Left ventricle myocardium inferior (tissue), 1 donor: ENCODE measurements around the gene SOD2. TPM values are rescaled to one million over a fixed set of nuclear protein-coding genes. Genes with fewer than 3 reads are reported as not detected.
A peak's percentile ranks its signal among the peaks of the same experiment; 100 is the strongest.
"Not testable (repeated sequence)": the region's sequence is repeated elsewhere in the genome, so short reads cannot be mapped to it uniquely, and the experiment has no call there.

Source experiments
- DNase-seq: peaks from one replicate; pipeline ENCODE4 v3.0.0-alpha.2; 2020
- H3K27ac ChIP-seq: fragments of 200-600 bp; replicated peaks from 2 replicates; pipeline ENCODE4 v1.8.0; 2021
- H3K27me3 ChIP-seq: fragments of 200-600 bp; 2 replicates; pipeline ENCODE4 v1.8.0; 2021; ENCODE audit warnings: low read depth
- H3K36me3 ChIP-seq: fragments of 200-600 bp; 2 replicates; pipeline ENCODE4 v1.8.0; 2021
- H3K4me1 ChIP-seq: fragments of 200-600 bp; 2 replicates; pipeline ENCODE4 v1.8.0; 2021
- H3K4me3 ChIP-seq: fragments of 200-600 bp; 2 replicates; pipeline ENCODE4 v1.8.0; 2021; ENCODE audit warnings: mild to moderate bottlenecking, moderate library complexity
- H3K9me3 ChIP-seq: fragments of 200-600 bp; replicated peaks from 2 replicates; pipeline ENCODE4 v1.8.0; 2021
- intact Hi-C: fragments of 100-400 bp; cut with micrococcal nuclease; formaldehyde crosslinking; loops from one replicate; pipeline ENCODE4 v1.11.0; 2022
- long read RNA-seq: library from polyadenylated mRNA; unstranded; transcript quantifications from one replicate; pipeline ENCODE4 v2.0.0, GENCODE V29; 2021
- total RNA-seq: library from RNA; stranded (reverse); fragmentation: NEBNext Ultra II Directional; extraction: Animal tissue kit (Norgen Biotek cat#: 25700); gene quantifications from one replicate; pipeline ENCODE4 v1.2.1, GENCODE V29; 2021
- TF ChIP-seq, protein P1 (sequence below): fragments of 200-600 bp; IDR thresholded peaks from 2 replicates; pipeline ENCODE4 v1.8.0; 2021; ENCODE audit warnings: antibody characterized with exemption, mild to moderate bottlenecking, borderline replicate concordance
- donor health status: DM: no; HTN: yes; CAD: no; lungs with severe emphysema.

The SOD2 gene
- total RNA-seq = 1,000 TPM
- long read RNA-seq, full-length matches to known transcripts = 662 of 860 reads
- long read RNA-seq, partial matches to known transcripts = 56 of 860 reads
- long read RNA-seq, other reads (novel, unspliced or antisense) = 142 of 860 reads

DNA sequence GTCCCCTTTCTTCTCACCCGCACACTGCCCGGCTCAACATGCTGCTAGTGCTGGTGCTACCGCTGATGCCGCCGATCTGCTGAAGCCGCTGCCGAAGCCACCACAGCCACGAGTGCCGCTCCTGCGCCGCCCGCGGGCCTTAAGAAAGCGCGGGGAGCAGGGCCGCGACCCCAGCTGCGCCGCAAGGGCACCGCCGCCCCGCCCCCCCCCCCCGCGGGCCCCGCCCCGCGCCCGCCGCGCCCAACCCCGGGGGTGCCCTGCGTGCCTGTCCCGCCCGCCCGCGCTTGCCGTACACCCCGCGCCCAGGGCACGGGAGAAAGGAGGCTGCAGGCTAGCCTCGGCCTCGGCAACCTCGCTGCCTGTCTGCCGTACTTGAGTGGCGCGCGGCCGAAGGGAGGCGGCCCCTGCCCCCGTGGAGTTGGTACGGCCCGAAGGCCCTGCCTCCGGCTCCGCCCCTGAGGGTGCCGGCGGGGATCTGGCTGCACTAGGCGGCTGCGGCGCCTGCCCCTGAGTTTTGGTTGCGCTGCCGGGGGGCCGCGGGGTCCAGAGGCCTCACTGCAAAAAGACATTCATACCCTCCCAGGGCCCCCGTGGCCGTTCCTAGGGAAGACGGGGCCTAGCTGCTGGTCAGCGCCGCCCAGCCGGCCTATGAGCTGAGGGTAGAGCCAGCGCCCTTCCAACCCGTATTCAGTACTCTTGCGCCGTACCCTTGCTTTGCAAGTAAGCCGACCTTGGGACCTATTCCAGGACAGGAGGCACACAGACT, at the start of gene SOD2:
TSS of gene SOD2 (minus strand) at position 114 of the 766 bp plus-strand sequence. CDS start at position 40, 74 bp downstream.
- Histone ChIP-seq H3K4me1 (peaks cover 69% of the 10 kb centered on the region), H3K27me3 (no peaks in the 10 kb centered on the region), H3K36me3 (peaks cover 27% of the 10 kb centered on the region), H3K27ac (peak within 1 kb of the TSS; percentile 100), H3K9me3 (no peaks in the 10 kb centered on the region), H3K4me3 (peak within 1 kb of the TSS; percentile 99)
- TF ChIP-seq, protein P1, sequence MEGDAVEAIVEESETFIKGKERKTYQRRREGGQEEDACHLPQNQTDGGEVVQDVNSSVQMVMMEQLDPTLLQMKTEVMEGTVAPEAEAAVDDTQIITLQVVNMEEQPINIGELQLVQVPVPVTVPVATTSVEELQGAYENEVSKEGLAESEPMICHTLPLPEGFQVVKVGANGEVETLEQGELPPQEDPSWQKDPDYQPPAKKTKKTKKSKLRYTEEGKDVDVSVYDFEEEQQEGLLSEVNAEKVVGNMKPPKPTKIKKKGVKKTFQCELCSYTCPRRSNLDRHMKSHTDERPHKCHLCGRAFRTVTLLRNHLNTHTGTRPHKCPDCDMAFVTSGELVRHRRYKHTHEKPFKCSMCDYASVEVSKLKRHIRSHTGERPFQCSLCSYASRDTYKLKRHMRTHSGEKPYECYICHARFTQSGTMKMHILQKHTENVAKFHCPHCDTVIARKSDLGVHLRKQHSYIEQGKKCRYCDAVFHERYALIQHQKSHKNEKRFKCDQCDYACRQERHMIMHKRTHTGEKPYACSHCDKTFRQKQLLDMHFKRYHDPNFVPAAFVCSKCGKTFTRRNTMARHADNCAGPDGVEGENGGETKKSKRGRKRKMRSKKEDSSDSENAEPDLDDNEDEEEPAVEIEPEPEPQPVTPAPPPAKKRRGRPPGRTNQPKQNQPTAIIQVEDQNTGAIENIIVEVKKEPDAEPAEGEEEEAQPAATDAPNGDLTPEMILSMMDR = peak; percentile 4
- intact Hi-C loops = loop anchor here (5.0 kb wide), 1 partner anchor 34 kb away; the partner anchor contains the start of gene WTAP
- peak; percentile 87 for DNase-seq

GRCh38 chr6:159742165-159742564, 49.1 kb upstream of the SOD2 start:
- TF ChIP-seq, protein P1 = no peak
- DNase-seq = no peak
- no peak overlapping the region for H3K4me3 ChIP-seq
- no peaks in the 10 kb centered on the region for H3K9me3 ChIP-seq
- peaks cover 45% of the 10 kb centered on the region for H3K4me1 ChIP-seq
- H3K27me3 ChIP-seq = no peaks in the 10 kb centered on the region
- peaks cover 68% of the 10 kb centered on the region for H3K36me3 ChIP-seq
- no peak overlapping the region for H3K27ac ChIP-seq
- intact Hi-C loops = no loop called here

- no peak for DNase-seq
- no peak overlapping the region for H3K27ac ChIP-seq
- no peaks in the 10 kb centered on the region for H3K27me3 ChIP-seq
- no peak overlapping the region for H3K4me3 ChIP-seq
- intact Hi-C loops = no loop called here
- H3K4me1 ChIP-seq = peaks cover 47% of the 10 kb centered on the region
- H3K9me3 ChIP-seq = no peaks in the 10 kb centered on the region
- peaks cover 45% of the 10 kb centered on the region for H3K36me3 ChIP-seq
- TF ChIP-seq, protein P1 = no peak
Observed at GRCh38 chr6:159739341-159739740, 46.3 kb upstream of the SOD2 start.

DNA sequence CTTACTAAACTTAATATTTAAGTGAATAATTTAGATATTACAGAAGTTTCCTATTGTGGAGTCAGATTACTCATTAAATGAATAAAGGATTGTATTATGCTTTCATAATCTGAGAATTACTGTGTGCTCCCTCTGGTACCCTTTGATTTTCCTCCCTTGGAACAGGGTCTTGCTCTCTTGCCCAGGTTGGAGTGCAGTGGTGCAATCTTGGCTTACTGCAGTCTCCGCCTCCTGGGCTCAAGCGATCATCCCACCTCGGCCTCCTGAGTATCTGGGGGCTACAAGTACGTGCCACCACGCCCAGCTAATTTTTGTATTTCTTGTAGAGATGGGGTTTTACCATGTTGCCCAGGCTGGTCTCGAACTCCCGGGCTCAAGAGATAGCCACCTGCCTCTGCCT, 43.9 kb upstream of the SOD2 start:
- H3K4me1 ChIP-seq = peaks cover 70% of the 10 kb centered on the region

DNA sequence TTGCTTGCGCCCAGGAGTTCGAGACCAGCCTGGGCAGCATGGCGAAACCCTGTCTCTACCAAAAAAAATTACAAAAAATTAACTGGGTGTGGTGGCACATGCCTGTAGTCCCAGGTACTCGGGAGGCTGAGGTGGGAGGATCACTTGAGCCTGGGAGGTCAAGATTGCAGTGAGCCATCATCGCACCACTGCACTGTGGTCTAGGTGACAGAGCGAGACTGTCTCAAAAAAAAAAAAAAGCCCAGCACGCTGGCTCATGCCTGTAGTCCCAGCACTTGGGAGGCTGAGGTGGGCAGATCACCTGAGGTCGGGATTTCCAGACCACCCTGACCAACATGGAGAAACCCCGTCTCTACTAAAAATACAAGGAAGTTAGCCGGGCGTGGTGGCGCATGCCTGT, 40.4 kb upstream of the SOD2 start:
- H3K9me3 ChIP-seq, intact Hi-C loops, H3K4me3 ChIP-seq, DNase-seq, H3K36me3 ChIP-seq, H3K27me3 ChIP-seq, H3K27ac ChIP-seq: not testable (repeated sequence)
- H3K4me1 ChIP-seq = peaks cover 99% of the 10 kb centered on the region

More for the DNA sequence above, 43.9 kb upstream of the SOD2 start:
- H3K36me3 ChIP-seq = peaks cover 21% of the 10 kb centered on the region
- intact Hi-C loops = no loop called here
- H3K4me3 ChIP-seq = no peak overlapping the region
- TF ChIP-seq, protein P1 = no peak
- no peaks in the 10 kb centered on the region for H3K27me3 ChIP-seq
- no peaks in the 10 kb centered on the region for H3K9me3 ChIP-seq
- no peak overlapping the region for H3K27ac ChIP-seq
- no peak for DNase-seq

- H3K4me1 ChIP-seq = peaks cover 99% of the 10 kb centered on the region
- DNase-seq, intact Hi-C loops, H3K27me3 ChIP-seq, H3K27ac ChIP-seq, H3K4me3 ChIP-seq, H3K36me3 ChIP-seq, H3K9me3 ChIP-seq: not testable (repeated sequence)
Observed at GRCh38 chr6:159732550-159732949, 39.5 kb upstream of the SOD2 start.
